Endodermal cell (in vitro differentiated cells): ENCODE measurements around the gene UBE2V1. TPM values are rescaled to one million over a fixed set of nuclear protein-coding genes. Genes with fewer than 3 reads are reported as not detected.

Experiments
- DNase-seq: peaks from one replicate; pipeline ENCODE4 v3.0.0-alpha.2; 2017
- H3K27ac ChIP-seq: 2 replicates; pipeline ENCODE4 v1.5.1; 2013; ENCODE audit warnings: mild to moderate bottlenecking, low read depth, low read length, moderate library complexity
- H3K27me3 ChIP-seq: 2 replicates; pipeline ENCODE4 v1.6.1; 2013; ENCODE audit warnings: mild to moderate bottlenecking, low read length, moderate library complexity; ENCODE audit not compliant: insufficient read depth, control insufficient read depth, poor library complexity, severe bottlenecking
- H3K36me3 ChIP-seq: 2 replicates; pipeline ENCODE4 v1.7.0; 2013; ENCODE audit warnings: mild to moderate bottlenecking, low read length, moderate library complexity; ENCODE audit not compliant: control insufficient read depth, insufficient read depth
- H3K4me1 ChIP-seq: one replicate; pipeline ENCODE4 v1.7.0; 2013; ENCODE audit warnings: low read length; ENCODE audit not compliant: control insufficient read depth, insufficient read depth
- H3K4me3 ChIP-seq: 2 replicates; pipeline ENCODE4 v1.5.1; 2013; ENCODE audit warnings: mild to moderate bottlenecking, low read length, moderate library complexity
- H3K9ac ChIP-seq: 2 replicates; pipeline ENCODE4 v1.6.1; 2013; ENCODE audit warnings: mild to moderate bottlenecking, low read length, moderate library complexity; ENCODE audit not compliant: poor library complexity, severe bottlenecking; ENCODE audit errors: extremely low read depth
- H3K9me3 ChIP-seq: 2 replicates; pipeline ENCODE4 v1.6.1; 2013; ENCODE audit warnings: mild to moderate bottlenecking, low read length, moderate library complexity; ENCODE audit not compliant: control insufficient read depth
- H3K27ac Mint-ChIP-seq: 2 replicates; pipeline ENCODE4 v1.8.0; 2020; ENCODE audit warnings: mixed read lengths
- H3K27me3 Mint-ChIP-seq: 2 replicates; pipeline ENCODE4 v1.8.0; 2021; ENCODE audit warnings: mild to moderate bottlenecking, mixed read lengths; ENCODE audit not compliant: insufficient read depth
- H3K36me3 Mint-ChIP-seq: 2 replicates; pipeline ENCODE4 v1.8.0; 2020; ENCODE audit warnings: low read depth, mixed read lengths
- H3K4me1 Mint-ChIP-seq: 2 replicates; pipeline ENCODE4 v1.8.0; 2020; ENCODE audit warnings: mixed read lengths
- H3K4me3 Mint-ChIP-seq: 2 replicates; pipeline ENCODE4 v1.8.0; 2020; ENCODE audit warnings: mild to moderate bottlenecking, moderate library complexity, mixed read lengths
- H3K9me3 Mint-ChIP-seq: 2 replicates; pipeline ENCODE4 v1.8.0; 2020; ENCODE audit warnings: mild to moderate bottlenecking, mixed read lengths
- CTCF ChIP-seq: fragments of 200-600 bp; sonication (generic); conservative IDR thresholded peaks from 2 replicates; pipeline ENCODE4 v1.5.0; 2021; ENCODE audit warnings: antibody characterized with exemption, mild to moderate bottlenecking
- WGBS, 2 experiments: methylation state at CpG; one replicate each; pipeline versions ENCODE4 v1.1.5 to v1.1.7; 2013; ENCODE audit warnings: missing lambda C conversion rate in 2 of 2, mixed read lengths in 1 of 2; ENCODE audit not compliant: insufficient coverage in 1 of 2, insufficient read length in 1 of 2; 5-methylcytosine and 5-hydroxymethylcytosine counted together
- total RNA-seq, 2 donors: library from RNA; stranded (reverse); fragmentation: NEBNext Ultra II Directional in 1 of 2; extraction: Animal tissue kit (Norgen Biotek cat#: 25700) in 1 of 2; gene quantifications; 2 replicates in 1 of 2; 3 replicates in 1 of 2; pipeline ENCODE4 v1.2.1, GENCODE V29; 2021

The UBE2V1 gene
- total RNA-seq, 2 donors from 2014 or later = 165 to 168 TPM

- no peak overlapping the region for H3K9ac ChIP-seq
- H3K9me3 ChIP-seq = no peaks in the 10 kb centered on the region
- H3K9me3 Mint-ChIP-seq = peaks cover 3% of the 10 kb centered on the region
- H3K27ac ChIP-seq = no peak overlapping the region
- TF ChIP-seq CTCF = no peak
- no peak overlapping the region for H3K4me3 ChIP-seq
- H3K27me3 Mint-ChIP-seq = no peaks in the 10 kb centered on the region
- peaks cover 8% of the 10 kb centered on the region for H3K4me1 ChIP-seq
- peak; percentile 39 for DNase-seq
- WGBS, 2 experiments = 80 to 93% methylated on average over 1 to 5 of the region's 5 CpGs
- no peaks in the 10 kb centered on the region for H3K36me3 Mint-ChIP-seq
- H3K36me3 ChIP-seq = no peaks in the 10 kb centered on the region
- H3K4me1 Mint-ChIP-seq = peaks cover 4% of the 10 kb centered on the region
- no peaks in the 10 kb centered on the region for H3K27me3 ChIP-seq
- no peak overlapping the region for H3K4me3 Mint-ChIP-seq
- no peak overlapping the region for H3K27ac Mint-ChIP-seq
Measured at GRCh38 chr20:50044353-50044960, 68.5 kb downstream of the UBE2V1 start.

DNA sequence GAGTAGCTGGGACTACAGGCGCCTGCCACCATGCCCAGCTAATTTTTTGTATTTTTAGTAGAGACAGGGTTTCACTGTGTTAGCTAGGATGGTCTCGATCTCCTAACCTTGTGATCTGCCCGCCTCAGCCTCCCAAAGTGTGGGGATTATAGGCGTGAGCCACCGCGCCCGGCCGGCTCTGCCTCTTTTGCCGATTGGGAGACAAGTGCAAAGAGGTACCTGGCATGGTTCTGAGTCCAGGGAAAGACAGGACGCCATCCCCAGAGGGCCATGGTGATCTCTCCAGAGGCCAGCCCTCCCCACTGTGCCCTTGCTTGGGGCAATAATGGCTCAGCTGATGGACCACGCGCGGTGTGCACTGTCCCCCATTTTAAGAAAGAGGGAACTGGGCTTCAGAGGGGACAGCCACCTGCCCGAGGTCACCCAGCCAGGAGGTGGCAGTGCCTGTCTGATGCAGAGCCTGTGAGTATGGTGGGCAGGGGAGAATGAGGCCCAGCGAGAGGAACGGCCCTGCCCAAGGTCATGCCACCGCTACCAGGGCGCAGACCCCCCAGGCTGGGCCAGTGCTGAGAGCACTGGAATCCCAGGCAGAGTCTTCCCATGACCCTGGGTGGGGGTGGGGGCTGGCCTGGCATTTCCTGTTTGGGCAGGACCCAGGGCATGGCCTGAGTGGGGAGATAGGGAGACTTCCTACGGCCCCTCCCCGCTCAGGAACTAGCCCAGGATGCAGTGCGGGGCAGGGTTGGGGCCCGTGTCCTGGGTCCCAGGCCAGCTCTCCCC is 69.2 kb downstream of the UBE2V1 start:
- WGBS, 2 experiments = 94 to 95% methylated on average over 15 to 21 of the region's 22 CpGs
- Mint-ChIP-seq H3K9me3 (peaks cover 3% of the 10 kb centered on the region), H3K4me1 (peaks cover 4% of the 10 kb centered on the region), H3K27ac (no peak overlapping the region), H3K36me3 (no peaks in the 10 kb centered on the region), H3K4me3 (no peak overlapping the region), H3K27me3 (no peaks in the 10 kb centered on the region)
- Histone ChIP-seq H3K27me3 (no peaks in the 10 kb centered on the region), H3K9me3 (no peaks in the 10 kb centered on the region), H3K4me3 (no peak overlapping the region), H3K36me3 (no peaks in the 10 kb centered on the region), H3K9ac (no peak overlapping the region), H3K4me1 (peaks cover 8% of the 10 kb centered on the region), H3K27ac (no peak overlapping the region)
- peak; percentile 57 for DNase-seq
- TF ChIP-seq CTCF = no peak

DNA sequence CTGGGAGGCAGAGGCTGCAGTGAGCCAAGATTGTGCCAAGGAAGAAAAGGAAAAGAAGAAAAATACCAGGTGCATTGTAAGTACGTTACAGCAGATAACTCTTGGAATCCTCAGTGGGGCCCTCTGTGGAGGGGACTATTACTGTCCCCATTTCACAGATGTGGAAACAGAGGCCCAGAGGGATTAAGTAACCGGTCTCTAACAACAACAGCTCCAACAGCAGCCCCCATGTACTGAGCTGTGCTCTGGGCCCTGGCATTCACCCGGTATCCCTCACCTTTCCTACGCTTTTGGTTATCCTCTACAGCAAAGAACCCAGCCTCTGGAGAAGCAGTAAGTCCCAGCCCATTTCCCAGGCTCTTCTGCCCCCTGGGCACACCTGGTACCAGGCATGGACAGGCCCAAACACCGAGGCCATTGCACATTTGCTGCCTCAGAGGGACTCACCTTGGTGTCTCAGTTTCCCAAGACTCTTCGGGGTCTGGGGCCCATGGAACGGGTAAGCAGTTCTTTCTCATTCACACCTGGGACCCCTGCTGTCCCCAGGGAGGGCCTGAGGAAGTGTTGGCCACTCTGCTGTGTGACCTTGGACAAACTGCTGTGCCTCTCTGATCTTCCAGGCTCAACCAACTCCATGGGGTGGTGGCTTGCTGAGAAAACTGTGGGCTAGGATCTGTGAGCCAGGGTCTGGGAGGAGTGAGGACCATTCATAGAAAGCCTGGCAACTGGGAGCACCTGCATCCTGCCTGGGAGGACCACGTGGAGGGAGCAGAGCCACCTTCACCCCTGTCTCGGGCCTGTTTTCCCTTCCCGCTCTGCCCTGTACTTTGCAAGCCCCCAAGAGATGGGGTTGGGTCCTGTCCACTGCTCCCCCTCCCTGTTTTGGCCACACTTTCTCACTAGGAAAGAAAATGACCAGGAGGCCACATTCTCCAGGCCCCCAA is 70.3 kb downstream of the UBE2V1 start:
- TF ChIP-seq CTCF = no peak
- no peaks in the 10 kb centered on the region for H3K27me3 Mint-ChIP-seq
- H3K9me3 ChIP-seq = no peaks in the 10 kb centered on the region
- peaks cover 11% of the 10 kb centered on the region for H3K4me1 ChIP-seq
- H3K36me3 ChIP-seq = no peaks in the 10 kb centered on the region
- 90 to 93% methylated on average over 8 to 10 of the region's 10 CpGs for WGBS, 2 experiments
- DNase-seq = no peak
- H3K27me3 ChIP-seq = no peaks in the 10 kb centered on the region
- H3K27ac ChIP-seq = no peak overlapping the region
- no peak overlapping the region for H3K4me3 Mint-ChIP-seq
- H3K9me3 Mint-ChIP-seq = peaks cover 3% of the 10 kb centered on the region
- H3K9ac ChIP-seq = no peak overlapping the region
- H3K36me3 Mint-ChIP-seq = no peaks in the 10 kb centered on the region
- H3K4me1 Mint-ChIP-seq = peaks cover 11% of the 10 kb centered on the region
- H3K27ac Mint-ChIP-seq = no peak overlapping the region
- no peak overlapping the region for H3K4me3 ChIP-seq
